MM.1S (cell line): ENCODE data around the gene MFF.

Experiments
- EZH2 ChIP-seq: fragments of 300-600 bp; sonication (generic); optimal IDR thresholded peaks from 2 replicates; pipeline ENCODE3; 2017; ENCODE audit warnings: low read depth, mild to moderate bottlenecking, antibody characterized with exemption, low read length, mixed read lengths
- EZH2phosphoT487 ChIP-seq: fragments of 300-600 bp; sonication (generic); IDR thresholded peaks from 2 replicates; pipeline ENCODE4 v1.6.1; 2018; ENCODE audit warnings: antibody characterized with exemption, low read length
- TF ChIP-seq, protein P1 (sequence below): fragments of 300-600 bp; sonication (generic); IDR thresholded peaks from 2 replicates; pipeline ENCODE4 v1.5.1; 2016; ENCODE audit warnings: antibody characterized with exemption, low read length, mixed read lengths

DNA sequence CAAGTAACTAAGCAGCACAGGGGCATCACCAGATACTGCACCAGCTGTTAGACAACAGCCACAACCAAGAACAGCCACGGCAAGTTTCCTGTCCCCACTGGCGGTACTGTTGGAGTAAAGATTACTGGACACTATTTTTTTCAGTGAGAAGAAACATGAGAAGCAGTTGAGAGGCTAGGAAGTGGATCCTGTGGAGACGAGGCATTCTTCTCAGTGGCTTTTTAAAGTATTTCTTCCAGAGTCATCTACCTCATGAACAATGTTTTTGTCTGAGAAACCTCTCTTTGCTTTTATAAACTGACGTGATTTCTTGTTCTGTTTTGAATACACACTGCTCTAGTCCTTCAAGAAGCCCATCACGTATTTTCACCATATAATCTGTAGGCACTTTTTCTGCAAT, 35.3 kb downstream of the MFF start:
- TF ChIP-seq, protein P1, sequence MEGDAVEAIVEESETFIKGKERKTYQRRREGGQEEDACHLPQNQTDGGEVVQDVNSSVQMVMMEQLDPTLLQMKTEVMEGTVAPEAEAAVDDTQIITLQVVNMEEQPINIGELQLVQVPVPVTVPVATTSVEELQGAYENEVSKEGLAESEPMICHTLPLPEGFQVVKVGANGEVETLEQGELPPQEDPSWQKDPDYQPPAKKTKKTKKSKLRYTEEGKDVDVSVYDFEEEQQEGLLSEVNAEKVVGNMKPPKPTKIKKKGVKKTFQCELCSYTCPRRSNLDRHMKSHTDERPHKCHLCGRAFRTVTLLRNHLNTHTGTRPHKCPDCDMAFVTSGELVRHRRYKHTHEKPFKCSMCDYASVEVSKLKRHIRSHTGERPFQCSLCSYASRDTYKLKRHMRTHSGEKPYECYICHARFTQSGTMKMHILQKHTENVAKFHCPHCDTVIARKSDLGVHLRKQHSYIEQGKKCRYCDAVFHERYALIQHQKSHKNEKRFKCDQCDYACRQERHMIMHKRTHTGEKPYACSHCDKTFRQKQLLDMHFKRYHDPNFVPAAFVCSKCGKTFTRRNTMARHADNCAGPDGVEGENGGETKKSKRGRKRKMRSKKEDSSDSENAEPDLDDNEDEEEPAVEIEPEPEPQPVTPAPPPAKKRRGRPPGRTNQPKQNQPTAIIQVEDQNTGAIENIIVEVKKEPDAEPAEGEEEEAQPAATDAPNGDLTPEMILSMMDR = no peak
- no peak for TF ChIP-seq EZH2
- no peak for TF ChIP-seq EZH2phosphoT487
